ENCODE results near the gene SH3PXD2A. TPM values are rescaled to one million over a fixed set of nuclear protein-coding genes. Genes with fewer than 3 reads are reported as not detected.

SH3PXD2A gene
- total RNA-seq, 2 experiments from 2014 or later: 6.9 to 7.0 TPM

GRCh38 chr10:103685880-103686669, 169.3 kb downstream of the SH3PXD2A start:
- no peaks in the 10 kb centered on the region for H3K36me3 Mint-ChIP-seq (ENCODE audit: low read depth)
- no peaks in the 10 kb centered on the region for H3K9me3 Mint-ChIP-seq
- Histone ChIP-seq H3K27me3 (ENCODE audit: control insufficient read depth in 1 of 2, insufficient read depth in 2 of 2, low read length in 2 of 2) (no peaks in the 10 kb centered on the region), H3K4me3 (ENCODE audit: low read length) (no peak overlapping the region), H3K36me3 (ENCODE audit: insufficient read depth, low read length) (no peaks in the 10 kb centered on the region), H3K27ac (ENCODE audit: low read depth in 1 of 2, low read length in 2 of 2) (no peak overlapping the region), H3K4me1 (ENCODE audit: insufficient read depth, low read length) (peaks cover 5% of the 10 kb centered on the region), H3K9me3 (ENCODE audit: control insufficient read depth in 1 of 2, insufficient read depth in 1 of 2, low read length in 2 of 2) (no peaks in the 10 kb centered on the region)
- H3K4me1 Mint-ChIP-seq (ENCODE audit: low read depth): peaks cover 7% of the 10 kb centered on the region
- ATAC-seq (ENCODE audit: poor library complexity) (peak; percentile 99), DNase-seq (peak; percentile 62 to 87 (median 73))
- peak; percentile 93 for TF ChIP-seq CTCF (IDR thresholded peaks at IDR 0.05)
- POLR2A ChIA-PET: interaction anchor here (0.8 to 1.0 kb wide), 2 partner anchors 8 to 35 kb away, joined by 3 to 4 read pairs; no protein-coding TSS in a partner anchor
- intact Hi-C loops (cut with DNase I, micrococcal nuclease): loop anchor here (1.0 to 10.0 kb wide), 5 partner anchors 81 to 851 kb away; partner anchors contain the start of gene CYP17A1 (in 1 of the 2)
- no peak overlapping the region for H3K27ac Mint-ChIP-seq
- H3K4me3 Mint-ChIP-seq: no peak overlapping the region
- peaks cover 4% of the 10 kb centered on the region for H3K27me3 Mint-ChIP-seq
- CTCF ChIA-PET: interaction anchor here (0.6 to 2.6 kb wide), 22 partner anchors 8 to 125 kb away, joined by 3 to 30 read pairs (median 4); no protein-coding TSS in a partner anchor

GRCh38 chr10:103683851-103684250, 171.5 kb downstream of the SH3PXD2A start:
- ATAC-seq (ENCODE audit: poor library complexity): no peak
- H3K4me3 Mint-ChIP-seq: no peak overlapping the region
- Histone ChIP-seq H3K36me3 (ENCODE audit: insufficient read depth, low read length) (no peaks in the 10 kb centered on the region), H3K9me3 (ENCODE audit: control insufficient read depth in 1 of 2, insufficient read depth in 1 of 2, low read length in 2 of 2) (no peaks in the 10 kb centered on the region), H3K4me3 (ENCODE audit: low read length) (no peak overlapping the region), H3K27ac (ENCODE audit: low read depth in 1 of 2, low read length in 2 of 2) (no peak overlapping the region), H3K27me3 (ENCODE audit: control insufficient read depth in 1 of 2, insufficient read depth in 2 of 2, low read length in 2 of 2) (no peaks in the 10 kb centered on the region), H3K4me1 (ENCODE audit: insufficient read depth, low read length) (peaks cover 13% of the 10 kb centered on the region)
- ChIA-PET CTCF (no interaction called here), POLR2A (no interaction called here)
- intact Hi-C loops (cut with DNase I, micrococcal nuclease): loop anchor here in 1 of 2 experiments (10.0 kb wide), 1 partner anchor 849 kb away; the partner anchor contains the start of gene CYP17A1
- no peaks in the 10 kb centered on the region for H3K36me3 Mint-ChIP-seq (ENCODE audit: low read depth)
- H3K9me3 Mint-ChIP-seq: no peaks in the 10 kb centered on the region
- no peak overlapping the region for H3K27ac Mint-ChIP-seq
- peaks cover 4% of the 10 kb centered on the region for H3K27me3 Mint-ChIP-seq
- peaks cover 8% of the 10 kb centered on the region for H3K4me1 Mint-ChIP-seq (ENCODE audit: low read depth)
- DNase-seq: no peak
- TF ChIP-seq CTCF (IDR thresholded peaks at IDR 0.05): no peak

GRCh38 chr10:103682631-103683030, 172.7 kb downstream of the SH3PXD2A start:
- no peak overlapping the region for H3K4me3 Mint-ChIP-seq
- H3K9me3 Mint-ChIP-seq: no peaks in the 10 kb centered on the region
- TF ChIP-seq CTCF (IDR thresholded peaks at IDR 0.05): no peak
- ATAC-seq (ENCODE audit: poor library complexity) (no peak), DNase-seq (no peak)
- H3K36me3 Mint-ChIP-seq (ENCODE audit: low read depth): no peaks in the 10 kb centered on the region
- Histone ChIP-seq H3K27ac (ENCODE audit: low read depth in 1 of 2, low read length in 2 of 2) (no peak overlapping the region), H3K4me1 (ENCODE audit: insufficient read depth, low read length) (peaks cover 25% of the 10 kb centered on the region), H3K36me3 (ENCODE audit: insufficient read depth, low read length) (no peaks in the 10 kb centered on the region), H3K9me3 (ENCODE audit: control insufficient read depth in 1 of 2, insufficient read depth in 1 of 2, low read length in 2 of 2) (no peaks in the 10 kb centered on the region), H3K4me3 (ENCODE audit: low read length) (no peak overlapping the region), H3K27me3 (ENCODE audit: control insufficient read depth in 1 of 2, insufficient read depth in 2 of 2, low read length in 2 of 2) (no peaks in the 10 kb centered on the region)
- H3K4me1 Mint-ChIP-seq (ENCODE audit: low read depth): peaks cover 20% of the 10 kb centered on the region
- ChIA-PET CTCF (interaction anchor here (1.3 kb wide), 1 partner anchor 77 kb away, joined by 4 read pairs; no protein-coding TSS in a partner anchor), POLR2A (interaction anchor here (0.7 kb wide), 1 partner anchor 309 kb away, joined by 3 read pairs; no protein-coding TSS in a partner anchor)
- no peak overlapping the region for H3K27ac Mint-ChIP-seq
- peaks cover 4% of the 10 kb centered on the region for H3K27me3 Mint-ChIP-seq
- intact Hi-C loops (cut with DNase I, micrococcal nuclease): loop anchor here in 1 of 2 experiments (10.0 kb wide), 1 partner anchor 848 kb away; the partner anchor contains the start of gene CYP17A1
